Nephron (organoid): Measurements from ENCODE around the gene TMEFF1.

Experiments used
- H3K27ac Mint-ChIP-seq, 3 experiments: 2 replicates each; pipeline ENCODE4 v1.8.0; 2020; ENCODE audit warnings: mixed read lengths in 3 of 3, mild to moderate bottlenecking in 2 of 3, moderate library complexity in 1 of 3
- H3K27me3 Mint-ChIP-seq: 2 replicates; pipeline ENCODE4 v1.8.0; 2021; ENCODE audit warnings: low read depth, mild to moderate bottlenecking, moderate library complexity, mixed read lengths
- H3K36me3 Mint-ChIP-seq: 2 replicates; pipeline ENCODE4 v1.8.0; 2020; ENCODE audit warnings: low read depth, mixed read lengths
- H3K4me1 Mint-ChIP-seq: 2 replicates; pipeline ENCODE4 v1.8.0; 2020; ENCODE audit warnings: mixed read lengths
- H3K4me3 Mint-ChIP-seq, 3 experiments: 2 replicates each; pipeline ENCODE4 v1.8.0; 2020; ENCODE audit warnings: mild to moderate bottlenecking in 3 of 3, mixed read lengths in 3 of 3, moderate library complexity in 2 of 3
- H3K9me3 Mint-ChIP-seq: 2 replicates; pipeline ENCODE4 v1.8.0; 2020; ENCODE audit warnings: mixed read lengths
- CTCF ChIP-seq, 3 experiments: fragments of 200-600 bp; sonication (generic); IDR thresholded peaks; one replicate each; pipeline ENCODE4 v1.5.0; 2021; ENCODE audit warnings: antibody characterized with exemption in 3 of 3; ENCODE audit not compliant: unreplicated experiment in 3 of 3

TMEFF1 gene

GRCh38 chr9:100623969-100624368 lies 151.0 kb downstream of the TMEFF1 start:
- Mint-ChIP-seq H3K4me1 (no peaks in the 10 kb centered on the region), H3K27ac (no peak overlapping the region), H3K36me3 (no peaks in the 10 kb centered on the region), H3K27me3 (no peaks in the 10 kb centered on the region), H3K9me3 (peaks cover 6% of the 10 kb centered on the region), H3K4me3 (no peak overlapping the region)
- no peak for TF ChIP-seq CTCF (IDR thresholded peaks at IDR 0.05; ENCODE audit: unreplicated experiment in 3 of 3)

GRCh38 chr9:100626949-100627348 lies 154.0 kb downstream of the TMEFF1 start:
- no peaks in the 10 kb centered on the region for H3K36me3 Mint-ChIP-seq
- no peak for TF ChIP-seq CTCF (IDR thresholded peaks at IDR 0.05; ENCODE audit: unreplicated experiment in 3 of 3)
- H3K4me1 Mint-ChIP-seq, result no peaks in the 10 kb centered on the region
- H3K27ac Mint-ChIP-seq, result no peak overlapping the region
- no peaks in the 10 kb centered on the region for H3K27me3 Mint-ChIP-seq
- H3K9me3 Mint-ChIP-seq, result peaks cover 6% of the 10 kb centered on the region
- H3K4me3 Mint-ChIP-seq, result no peak overlapping the region
